ENCODE data around the gene SLC18A3. TPM values are rescaled to one million over a fixed set of nuclear protein-coding genes. Genes with fewer than 3 reads are reported as not detected.

SLC18A3 gene
- polyA plus RNA-seq, 1 of the 3 experiments (the other 2 are of a cell fraction) = 1.7 TPM

- Histone ChIP-seq H3K9ac (no peak overlapping the region), H3K4me1 (ENCODE audit: control insufficient read depth in 1 of 2, insufficient read depth in 2 of 2, low read depth in 1 of 2, low read length in 1 of 2) (peaks cover 0 to 12% of the 10 kb centered on the region in 2 experiments; a peak in 1 of 4 replicates), H3K4me3 (ENCODE audit: low read depth in 2 of 2, low read length in 1 of 2) (no peak overlapping the region), H3K9me3 (no peaks in the 10 kb centered on the region), H2AFZ (ENCODE audit: low read depth) (no peak overlapping the region), H4K20me1 (ENCODE audit: insufficient read depth) (no peaks in the 10 kb centered on the region), H3F3A (replicated peaks; ENCODE audit: insufficient read depth) (no peaks in the 10 kb centered on the region), H3K27ac (ENCODE audit: low read depth in 2 of 2, low read length in 1 of 2) (no peak overlapping the region), H3K79me2 (ENCODE audit: insufficient read depth) (no peaks in the 10 kb centered on the region), H3K27me3 (ENCODE audit: insufficient read depth) (no peaks in the 10 kb centered on the region), H3K9me2 (no peaks in the 10 kb centered on the region), H3K36me3 (replicated peaks in 1 of 2; ENCODE audit: control insufficient read depth in 1 of 2, insufficient read depth in 2 of 2, low read length in 1 of 2) (no peaks in the 10 kb centered on the region), H3K4me2 (no peak overlapping the region)
- ChIA-PET CTCF (interaction anchor here (2.0 kb wide), 1 partner anchor 62 kb away, joined by 5 read pairs; no protein-coding TSS in a partner anchor), POLR2A (no interaction called here)
- no peak for DNase-seq
- 85% methylated on average over 15 of the region's 18 CpGs for WGBS (ENCODE audit: low lambda C conversion rate)
- TF ChIP-seq FOXM1 (IDR thresholded peaks at IDR 0.05; ENCODE audit: low read depth) (no peak), REST (IDR thresholded peaks at IDR 0.05; ENCODE audit: low read depth, low read length) (no peak), EP300 (IDR thresholded peaks at IDR 0.05; ENCODE audit: borderline replicate concordance in 1 of 2, low read depth in 1 of 2, low read length in 1 of 2) (no peak), NRF1 (IDR thresholded peaks at IDR 0.05; ENCODE audit: low read depth, low read length) (no peak)
Measured at GRCh38 chr10:49655099-49655498, 45.0 kb downstream of the SLC18A3 start.

- Histone ChIP-seq H3K9me2 (no peaks in the 10 kb centered on the region), H4K20me1 (ENCODE audit: insufficient read depth) (no peaks in the 10 kb centered on the region), H3K4me1 (ENCODE audit: control insufficient read depth in 1 of 2, insufficient read depth in 2 of 2, low read depth in 1 of 2, low read length in 1 of 2) (peaks cover 0 to 12% of the 10 kb centered on the region in 2 experiments; a peak in 1 of 4 replicates), H3K27ac (ENCODE audit: low read depth in 2 of 2, low read length in 1 of 2) (no peak overlapping the region), H2AFZ (ENCODE audit: low read depth) (no peak overlapping the region), H3K79me2 (ENCODE audit: insufficient read depth) (no peaks in the 10 kb centered on the region), H3K4me2 (no peak overlapping the region), H3F3A (replicated peaks; ENCODE audit: insufficient read depth) (no peaks in the 10 kb centered on the region), H3K9me3 (no peaks in the 10 kb centered on the region), H3K36me3 (replicated peaks in 1 of 2; ENCODE audit: control insufficient read depth in 1 of 2, insufficient read depth in 2 of 2, low read length in 1 of 2) (no peaks in the 10 kb centered on the region), H3K9ac (no peak overlapping the region), H3K4me3 (ENCODE audit: low read depth in 2 of 2, low read length in 1 of 2) (no peak overlapping the region), H3K27me3 (ENCODE audit: insufficient read depth) (no peaks in the 10 kb centered on the region)
- ChIA-PET POLR2A (no interaction called here), CTCF (interaction anchor here (1.0 kb wide), 2 partner anchors 62 to 64 kb away, joined by 3 read pairs; no protein-coding TSS in a partner anchor)
- TF ChIP-seq RAD21 (IDR thresholded peaks at IDR 0.05; ENCODE audit: low read length) (no peak), CTCF (IDR thresholded peaks at IDR 0.05) (no peak), USF2 (IDR thresholded peaks at IDR 0.05; ENCODE audit: borderline replicate concordance, low read depth, low read length) (no peak), TEAD4 (IDR thresholded peaks at IDR 0.05; ENCODE audit: borderline replicate concordance, insufficient read depth) (no peak), MEF2A (IDR thresholded peaks at IDR 0.05; ENCODE audit: borderline replicate concordance, low read depth) (no peak), FOSL2 (IDR thresholded peaks at IDR 0.05; ENCODE audit: borderline replicate concordance, low read depth) (no peak), MAX (IDR thresholded peaks at IDR 0.05; ENCODE audit: low read depth) (no peak), IRF3 (IDR thresholded peaks at IDR 0.05; ENCODE audit: low read depth, low read length) (no peak), POLR2AphosphoS5 (IDR thresholded peaks at IDR 0.05; ENCODE audit: low read depth, low read length) (no peak), NFIC (IDR thresholded peaks at IDR 0.05; ENCODE audit: borderline replicate concordance) (no peak)
- WGBS (ENCODE audit: low lambda C conversion rate) = 53% methylated on average over 9 of the region's 9 CpGs
- no peak for DNase-seq
Measured at GRCh38 chr10:49656845-49657493, 46.9 kb downstream of the SLC18A3 start.
